Breast epithelium (tissue), 3 donors: Measurements from ENCODE around the gene ABCE1.

Experiments used
- POLR2A ChIP-seq: fragments of 450-650 bp; IDR thresholded peaks from one replicate; pipeline ENCODE4 v1.6.1; 2016; ENCODE audit warnings: antibody characterized with exemption, mild to moderate bottlenecking, moderate library complexity
- POLR2AphosphoS5 ChIP-seq, 3 donors: sonication (generic); formaldehyde crosslinking; IDR thresholded peaks; one replicate each; pipeline ENCODE4 v1.6.1; 2017; ENCODE audit warnings: antibody characterized with exemption in 3 of 3
- TF ChIP-seq, protein P1 (sequence below), 3 donors: fragments of 450-650 bp; IDR thresholded peaks; one replicate each; pipeline ENCODE4 v1.5.1; 2016 to 2017; ENCODE audit warnings: antibody characterized with exemption in 3 of 3, mild to moderate bottlenecking in 3 of 3, moderate library complexity in 3 of 3

DNA sequence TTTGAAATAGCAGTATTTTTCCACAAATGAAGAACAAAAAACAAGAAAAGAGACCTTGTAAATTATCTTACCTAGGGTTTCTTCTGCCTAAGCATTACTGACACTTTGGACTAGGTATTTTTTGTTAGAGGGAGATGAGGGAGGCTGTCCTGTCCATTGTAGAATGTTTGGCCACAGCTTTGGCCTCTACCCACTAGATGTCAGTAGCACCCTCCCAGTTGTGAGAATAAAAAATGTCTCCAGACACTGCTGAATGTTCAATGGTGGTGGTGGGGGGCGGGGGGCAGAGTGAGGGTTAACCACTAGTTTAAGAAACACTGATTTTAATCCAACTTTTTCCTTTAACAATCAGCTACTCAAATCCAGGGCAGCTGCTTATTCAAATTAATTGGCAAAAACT is 56.5 kb downstream of the ABCE1 start:
- TF ChIP-seq, protein P1, sequence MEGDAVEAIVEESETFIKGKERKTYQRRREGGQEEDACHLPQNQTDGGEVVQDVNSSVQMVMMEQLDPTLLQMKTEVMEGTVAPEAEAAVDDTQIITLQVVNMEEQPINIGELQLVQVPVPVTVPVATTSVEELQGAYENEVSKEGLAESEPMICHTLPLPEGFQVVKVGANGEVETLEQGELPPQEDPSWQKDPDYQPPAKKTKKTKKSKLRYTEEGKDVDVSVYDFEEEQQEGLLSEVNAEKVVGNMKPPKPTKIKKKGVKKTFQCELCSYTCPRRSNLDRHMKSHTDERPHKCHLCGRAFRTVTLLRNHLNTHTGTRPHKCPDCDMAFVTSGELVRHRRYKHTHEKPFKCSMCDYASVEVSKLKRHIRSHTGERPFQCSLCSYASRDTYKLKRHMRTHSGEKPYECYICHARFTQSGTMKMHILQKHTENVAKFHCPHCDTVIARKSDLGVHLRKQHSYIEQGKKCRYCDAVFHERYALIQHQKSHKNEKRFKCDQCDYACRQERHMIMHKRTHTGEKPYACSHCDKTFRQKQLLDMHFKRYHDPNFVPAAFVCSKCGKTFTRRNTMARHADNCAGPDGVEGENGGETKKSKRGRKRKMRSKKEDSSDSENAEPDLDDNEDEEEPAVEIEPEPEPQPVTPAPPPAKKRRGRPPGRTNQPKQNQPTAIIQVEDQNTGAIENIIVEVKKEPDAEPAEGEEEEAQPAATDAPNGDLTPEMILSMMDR (IDR thresholded peaks at IDR 0.05) = peak in 1 of 3 donors; percentile 17
- no peak for TF ChIP-seq POLR2A
- TF ChIP-seq POLR2AphosphoS5 (IDR thresholded peaks at IDR 0.05) = no peak
